ENCODE data around the gene LYPD8. TPM values are rescaled to one million over a fixed set of nuclear protein-coding genes. Genes with fewer than 3 reads are reported as not detected.
A peak's percentile ranks its signal among the peaks of the same experiment; 100 is the strongest.

The LYPD8 gene
- total RNA-seq, 5 donors from 2014 or later (not counting 1 experiment from before 2014, with no cell fraction given), result not detected

DNA sequence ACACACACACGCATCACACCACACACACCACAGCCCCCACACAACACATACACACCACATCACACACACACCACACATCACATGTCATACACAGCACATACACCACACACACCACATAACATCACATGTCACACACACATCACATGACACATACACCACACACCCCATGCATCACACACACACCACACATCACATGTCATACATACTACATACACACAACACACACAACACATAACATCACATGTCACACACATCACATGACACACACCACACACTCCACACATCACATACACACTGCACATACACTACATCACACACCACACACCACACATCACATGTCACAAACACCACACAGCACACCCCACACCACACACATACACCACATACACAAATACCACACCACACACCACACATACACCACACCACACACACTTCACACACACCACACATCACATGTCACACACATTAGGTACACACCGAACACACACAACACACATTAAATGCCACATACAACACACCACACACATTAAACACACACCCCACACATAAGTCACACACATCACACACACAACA is 1.8 kb downstream of the LYPD8 start:
- ChIA-PET CTCF (no interaction called here), POLR2A (no interaction called here)
- no peak for ATAC-seq (replicated peaks in 1 of 4)
- H3K9me3 ChIP-seq, result no peaks in the 10 kb centered on the region
- H3K4me3 Mint-ChIP-seq, result no peak overlapping the region
- H3K4me1 ChIP-seq (ENCODE audit: control insufficient read depth in 1 of 2, extremely low read depth in 1 of 2, insufficient read depth in 2 of 2, low read length in 2 of 2), result peaks cover 0 to 13% of the 10 kb centered on the region in 2 experiments
- no peak overlapping the region for H3K27ac ChIP-seq (ENCODE audit: low read length)
- no peaks in the 10 kb centered on the region for H3K36me3 Mint-ChIP-seq
- no peak overlapping the region for H3K27ac Mint-ChIP-seq
- H3K36me3 ChIP-seq (ENCODE audit: control insufficient read depth in 2 of 2, extremely low read depth in 1 of 2, insufficient read depth in 1 of 2, low read length in 1 of 2), result no peaks in the 10 kb centered on the region
- peaks cover 0 to 7% of the 10 kb centered on the region in 2 experiments for H3K27me3 ChIP-seq (replicated peaks in 1 of 2; ENCODE audit: control insufficient read depth in 2 of 2, extremely low read depth in 1 of 2, insufficient read depth in 2 of 2, low read length in 1 of 2)
- peaks cover 0 to 21% (median 2%) of the 10 kb centered on the region in 3 donors for H3K4me1 Mint-ChIP-seq
- no peak for DNase-seq
- 97% methylated on average over 2 of the region's 2 CpGs for WGBS (ENCODE audit: insufficient coverage)
- no peaks in the 10 kb centered on the region for H3K9me3 Mint-ChIP-seq
- peaks cover 0 to 5% of the 10 kb centered on the region in 2 donors for H3K27me3 Mint-ChIP-seq
- H3K4me3 ChIP-seq (ENCODE audit: control insufficient read depth in 1 of 2, extremely low read depth in 1 of 2, low read length in 1 of 2), result no peak overlapping the region

DNA sequence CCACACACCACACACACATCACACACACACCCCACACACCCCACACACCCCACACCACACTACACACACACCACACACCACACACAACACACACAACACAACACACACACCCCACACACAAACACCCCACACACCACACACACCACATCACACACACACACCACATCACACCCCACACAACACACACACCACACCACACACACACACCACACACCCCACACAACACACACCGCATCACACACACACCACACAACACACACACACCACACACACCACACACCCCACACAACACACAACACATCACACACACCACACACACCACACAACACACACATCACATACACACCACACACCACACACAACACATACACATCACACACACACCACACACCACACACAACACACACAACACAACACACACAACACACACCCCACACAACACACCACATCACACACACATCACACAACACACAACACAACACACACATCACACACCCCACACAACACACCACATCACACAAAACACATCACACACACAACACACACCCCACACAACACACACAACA is 2.4 kb downstream of the LYPD8 start:
- no peak overlapping the region for H3K27ac Mint-ChIP-seq
- no peaks in the 10 kb centered on the region for H3K36me3 Mint-ChIP-seq
- ATAC-seq (replicated peaks in 1 of 4) (no peak), DNase-seq (no peak)
- Histone ChIP-seq H3K36me3 (ENCODE audit: control insufficient read depth in 2 of 2, extremely low read depth in 1 of 2, insufficient read depth in 1 of 2, low read length in 1 of 2) (no peaks in the 10 kb centered on the region), H3K9me3 (no peaks in the 10 kb centered on the region), H3K4me3 (ENCODE audit: control insufficient read depth in 1 of 2, extremely low read depth in 1 of 2, low read length in 1 of 2) (no peak overlapping the region), H3K27me3 (replicated peaks in 1 of 2; ENCODE audit: control insufficient read depth in 2 of 2, extremely low read depth in 1 of 2, insufficient read depth in 2 of 2, low read length in 1 of 2) (no peaks in the 10 kb centered on the region), H3K4me1 (ENCODE audit: control insufficient read depth in 1 of 2, extremely low read depth in 1 of 2, insufficient read depth in 2 of 2, low read length in 2 of 2) (peaks cover 0 to 13% of the 10 kb centered on the region in 2 experiments), H3K27ac (ENCODE audit: low read length) (no peak overlapping the region)
- no peak overlapping the region for H3K4me3 Mint-ChIP-seq
- no peaks in the 10 kb centered on the region for H3K9me3 Mint-ChIP-seq
- no peaks in the 10 kb centered on the region for H3K27me3 Mint-ChIP-seq
- ChIA-PET CTCF (no interaction called here), POLR2A (no interaction called here)
- peaks cover 0 to 21% (median 2%) of the 10 kb centered on the region in 3 donors for H3K4me1 Mint-ChIP-seq
- WGBS (ENCODE audit: insufficient coverage), result 90% methylated on average over 1 of the region's 1 CpG

DNA sequence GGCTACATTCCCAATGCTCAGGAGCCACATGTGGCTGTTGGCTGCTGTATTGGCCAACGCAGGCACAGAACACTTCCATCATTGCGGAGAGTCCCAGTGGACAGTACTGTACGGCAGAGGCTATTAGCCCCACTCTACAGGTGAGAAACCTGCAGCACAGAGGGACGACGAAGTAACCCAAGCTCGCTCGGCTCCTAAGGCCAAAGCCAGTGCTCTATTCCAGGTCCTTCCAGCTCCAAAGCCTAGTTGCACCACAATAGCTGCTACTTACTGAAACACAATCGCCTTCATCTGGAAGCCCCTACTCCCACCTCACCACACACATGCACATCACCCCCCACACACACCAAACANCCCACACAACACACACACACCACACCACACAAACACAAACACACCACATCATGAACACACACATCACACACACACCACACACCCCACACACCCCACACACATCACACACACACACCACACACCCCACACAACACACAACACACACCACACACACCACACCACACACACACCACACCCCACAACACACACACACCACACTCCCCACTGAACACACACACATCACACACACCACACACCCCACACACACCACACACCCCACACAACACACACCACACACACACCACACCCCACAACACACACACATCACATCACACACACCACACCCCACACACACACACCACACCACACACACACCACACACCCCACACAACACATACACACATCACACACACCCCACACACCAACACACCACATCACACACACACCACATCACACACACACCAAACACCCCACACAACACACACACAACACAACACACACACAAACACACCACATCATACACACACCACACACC is 3.2 kb downstream of the LYPD8 start:
- H3K4me1 Mint-ChIP-seq, result peaks cover 0 to 21% (median 2%) of the 10 kb centered on the region in 3 donors

GRCh38 chr1:248751635-248752034 is 3.9 kb downstream of the LYPD8 start:
- Mint-ChIP-seq H3K4me1 (peaks cover 0 to 21% (median 2%) of the 10 kb centered on the region in 3 donors), H3K9me3 (no peaks in the 10 kb centered on the region), H3K27ac (peak overlapping the region; percentile 66 to 79), H3K27me3 (no peaks in the 10 kb centered on the region), H3K4me3 (peak overlapping the region in 2 of 3 donors; percentile 5 to 33), H3K36me3 (no peaks in the 10 kb centered on the region)
- no peak for ATAC-seq (replicated peaks in 1 of 4)
- ChIA-PET CTCF (no interaction called here), POLR2A (no interaction called here)
- H3K27me3 ChIP-seq (replicated peaks in 1 of 2; ENCODE audit: control insufficient read depth in 2 of 2, extremely low read depth in 1 of 2, insufficient read depth in 2 of 2, low read length in 1 of 2), result no peaks in the 10 kb centered on the region
- no peak for DNase-seq
- no peak overlapping the region for H3K27ac ChIP-seq (ENCODE audit: low read length)
- H3K9me3 ChIP-seq, result no peaks in the 10 kb centered on the region
- no peaks in the 10 kb centered on the region for H3K36me3 ChIP-seq (ENCODE audit: control insufficient read depth in 2 of 2, extremely low read depth in 1 of 2, insufficient read depth in 1 of 2, low read length in 1 of 2)
- peaks cover 0 to 13% of the 10 kb centered on the region in 2 experiments for H3K4me1 ChIP-seq (ENCODE audit: control insufficient read depth in 1 of 2, extremely low read depth in 1 of 2, insufficient read depth in 2 of 2, low read length in 2 of 2)
- WGBS (ENCODE audit: insufficient coverage), result no CpG with 5 or more reads among the region's 4 CpGs
- H3K4me3 ChIP-seq (ENCODE audit: control insufficient read depth in 1 of 2, extremely low read depth in 1 of 2, low read length in 1 of 2), result no peak overlapping the region

More for the DNA sequence above, 3.2 kb downstream of the LYPD8 start:
- Mint-ChIP-seq H3K27ac (peak overlapping the region in 1 of 2 donors; percentile 79), H3K27me3 (no peaks in the 10 kb centered on the region), H3K9me3 (no peaks in the 10 kb centered on the region), H3K4me3 (no peak overlapping the region), H3K36me3 (no peaks in the 10 kb centered on the region)
- peaks cover 0 to 13% of the 10 kb centered on the region in 2 experiments for H3K4me1 ChIP-seq (ENCODE audit: control insufficient read depth in 1 of 2, extremely low read depth in 1 of 2, insufficient read depth in 2 of 2, low read length in 2 of 2)
- ATAC-seq (replicated peaks in 1 of 4), result peak in 1 of 4 experiments; percentile 12
- H3K9me3 ChIP-seq, result no peaks in the 10 kb centered on the region
- ChIA-PET POLR2A (no interaction called here), CTCF (no interaction called here)
- no peak overlapping the region for H3K4me3 ChIP-seq (ENCODE audit: control insufficient read depth in 1 of 2, extremely low read depth in 1 of 2, low read length in 1 of 2)
- no peak overlapping the region for H3K27ac ChIP-seq (ENCODE audit: low read length)
- no peak for DNase-seq
- no peaks in the 10 kb centered on the region for H3K36me3 ChIP-seq (ENCODE audit: control insufficient read depth in 2 of 2, extremely low read depth in 1 of 2, insufficient read depth in 1 of 2, low read length in 1 of 2)
- H3K27me3 ChIP-seq (replicated peaks in 1 of 2; ENCODE audit: control insufficient read depth in 2 of 2, extremely low read depth in 1 of 2, insufficient read depth in 2 of 2, low read length in 1 of 2), result no peaks in the 10 kb centered on the region
- WGBS (ENCODE audit: insufficient coverage), result 86% methylated on average over 8 of the region's 8 CpGs

DNA sequence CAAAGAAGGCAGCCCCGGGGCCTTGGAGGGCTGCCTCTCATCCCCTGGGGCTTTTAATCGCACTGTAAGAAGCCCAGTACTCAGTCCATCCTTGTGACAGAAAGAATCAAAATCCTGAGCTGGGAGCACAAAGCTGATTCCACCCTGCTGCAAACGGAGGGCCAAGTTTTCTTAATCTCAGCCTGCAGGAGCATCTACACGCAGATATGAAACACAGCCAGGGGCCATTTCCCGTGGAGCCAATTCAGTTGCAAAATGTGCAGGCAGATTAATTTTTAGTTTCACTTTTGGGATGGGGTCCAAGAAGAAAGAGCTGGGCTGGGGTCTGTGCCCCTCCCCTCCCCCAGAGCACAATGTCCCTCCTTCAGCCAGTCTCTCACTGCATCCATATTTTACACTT is 4.4 kb downstream of the LYPD8 start:
- Histone ChIP-seq H3K9me3 (no peaks in the 10 kb centered on the region), H3K27me3 (replicated peaks in 1 of 2; ENCODE audit: control insufficient read depth in 2 of 2, extremely low read depth in 1 of 2, insufficient read depth in 2 of 2, low read length in 1 of 2) (no peaks in the 10 kb centered on the region), H3K36me3 (ENCODE audit: control insufficient read depth in 2 of 2, extremely low read depth in 1 of 2, insufficient read depth in 1 of 2, low read length in 1 of 2) (no peaks in the 10 kb centered on the region), H3K27ac (ENCODE audit: low read length) (no peak overlapping the region), H3K4me3 (ENCODE audit: control insufficient read depth in 1 of 2, extremely low read depth in 1 of 2, low read length in 1 of 2) (no peak overlapping the region), H3K4me1 (ENCODE audit: control insufficient read depth in 1 of 2, extremely low read depth in 1 of 2, insufficient read depth in 2 of 2, low read length in 2 of 2) (peaks cover 0 to 13% of the 10 kb centered on the region in 2 experiments)
- Mint-ChIP-seq H3K9me3 (no peaks in the 10 kb centered on the region), H3K4me1 (peaks cover 0 to 21% (median 2%) of the 10 kb centered on the region in 3 donors), H3K27ac (peak overlapping the region; percentile 66 to 79), H3K27me3 (peaks cover 0 to 2% of the 10 kb centered on the region in 2 donors), H3K36me3 (no peaks in the 10 kb centered on the region), H3K4me3 (peak overlapping the region in 1 of 3 donors; percentile 33)
- no peak for ATAC-seq (replicated peaks in 1 of 4)
- 68% methylated on average over 3 of the region's 5 CpGs for WGBS (ENCODE audit: insufficient coverage)
- POLR2A ChIA-PET, result no interaction called here
- CTCF ChIA-PET, result no interaction called here
- no peak for DNase-seq

DNA sequence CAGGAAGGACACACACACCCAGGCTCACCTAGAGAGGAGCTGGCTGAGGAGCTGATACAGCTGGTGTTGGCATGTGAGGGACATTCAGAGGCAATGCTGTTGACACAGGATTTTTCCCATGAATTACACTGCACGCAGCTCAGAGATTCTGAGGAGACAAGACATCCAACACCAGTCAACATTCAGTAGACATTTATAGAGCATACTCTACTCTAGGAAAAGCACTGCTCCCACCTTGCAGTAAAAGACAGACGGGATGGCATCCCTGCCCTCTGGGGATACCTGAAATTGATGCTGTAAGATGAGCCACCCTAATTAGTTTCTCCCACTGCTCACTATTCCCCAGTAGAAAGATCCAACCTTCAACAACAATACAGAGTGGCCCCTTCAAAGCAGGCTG is 5.1 kb downstream of the LYPD8 start:
- no peak overlapping the region for H3K4me3 Mint-ChIP-seq
- DNase-seq (no peak), ATAC-seq (replicated peaks in 1 of 4) (no peak)
- H3K4me1 Mint-ChIP-seq, result peaks cover 0 to 21% (median 2%) of the 10 kb centered on the region in 3 donors
- ChIA-PET POLR2A (no interaction called here), CTCF (no interaction called here)
- H3K27me3 Mint-ChIP-seq, result peaks cover 0 to 4% of the 10 kb centered on the region in 2 donors
- H3K27me3 ChIP-seq (replicated peaks in 1 of 2; ENCODE audit: control insufficient read depth in 2 of 2, extremely low read depth in 1 of 2, insufficient read depth in 2 of 2, low read length in 1 of 2), result no peaks in the 10 kb centered on the region
- WGBS (ENCODE audit: insufficient coverage), result 100% methylated on average over 1 of the region's 2 CpGs
- H3K36me3 ChIP-seq (ENCODE audit: control insufficient read depth in 2 of 2, extremely low read depth in 1 of 2, insufficient read depth in 1 of 2, low read length in 1 of 2), result no peaks in the 10 kb centered on the region
- H3K9me3 ChIP-seq, result no peaks in the 10 kb centered on the region
- H3K27ac ChIP-seq (ENCODE audit: low read length), result no peak overlapping the region
- no peak overlapping the region for H3K4me3 ChIP-seq (ENCODE audit: control insufficient read depth in 1 of 2, extremely low read depth in 1 of 2, low read length in 1 of 2)
- H3K27ac Mint-ChIP-seq, result peak overlapping the region in 1 of 2 donors; percentile 18
- no peaks in the 10 kb centered on the region for H3K9me3 Mint-ChIP-seq
- no peaks in the 10 kb centered on the region for H3K36me3 Mint-ChIP-seq
- peaks cover 0 to 13% of the 10 kb centered on the region in 2 experiments for H3K4me1 ChIP-seq (ENCODE audit: control insufficient read depth in 1 of 2, extremely low read depth in 1 of 2, insufficient read depth in 2 of 2, low read length in 2 of 2)

Measured in T-cell (primary cell).